HG03097 (cell line): ENCODE results near the gene UPF1.
A peak's percentile ranks its signal among the peaks of the same experiment; 100 is the strongest.

Source experiments
- ATAC-seq: cut with Tn5 transposase; IDR thresholded peaks from one replicate; pipeline ENCODE4 v1.9.1; 2021; ENCODE audit not compliant: unreplicated experiment, low FRiP score

The UPF1 gene

GRCh38 chr19:18831524-18832305 is at the start of gene UPF1:
UPF1 (plus strand) TSS chr19:18831959; CDS start chr19:18832210, 251 bp downstream.
- peak; percentile 62 for ATAC-seq

- no peak for ATAC-seq
Measured at GRCh38 chr19:18782559-18783225, 49.1 kb upstream of the UPF1 start.

- no peak for ATAC-seq
Measured at GRCh38 chr19:18783958-18784785, 47.6 kb upstream of the UPF1 start.

GRCh38 chr19:18784786-18785120 is 47.0 kb upstream of the UPF1 start:
- ATAC-seq = no peak

GRCh38 chr19:18785179-18786124 is 46.3 kb upstream of the UPF1 start:
- ATAC-seq = no peak

GRCh38 chr19:18788529-18789421 is 43.0 kb upstream of the UPF1 start:
- no peak for ATAC-seq

GRCh38 chr19:18789422-18789869 is 42.3 kb upstream of the UPF1 start:
- no peak for ATAC-seq

DNA sequence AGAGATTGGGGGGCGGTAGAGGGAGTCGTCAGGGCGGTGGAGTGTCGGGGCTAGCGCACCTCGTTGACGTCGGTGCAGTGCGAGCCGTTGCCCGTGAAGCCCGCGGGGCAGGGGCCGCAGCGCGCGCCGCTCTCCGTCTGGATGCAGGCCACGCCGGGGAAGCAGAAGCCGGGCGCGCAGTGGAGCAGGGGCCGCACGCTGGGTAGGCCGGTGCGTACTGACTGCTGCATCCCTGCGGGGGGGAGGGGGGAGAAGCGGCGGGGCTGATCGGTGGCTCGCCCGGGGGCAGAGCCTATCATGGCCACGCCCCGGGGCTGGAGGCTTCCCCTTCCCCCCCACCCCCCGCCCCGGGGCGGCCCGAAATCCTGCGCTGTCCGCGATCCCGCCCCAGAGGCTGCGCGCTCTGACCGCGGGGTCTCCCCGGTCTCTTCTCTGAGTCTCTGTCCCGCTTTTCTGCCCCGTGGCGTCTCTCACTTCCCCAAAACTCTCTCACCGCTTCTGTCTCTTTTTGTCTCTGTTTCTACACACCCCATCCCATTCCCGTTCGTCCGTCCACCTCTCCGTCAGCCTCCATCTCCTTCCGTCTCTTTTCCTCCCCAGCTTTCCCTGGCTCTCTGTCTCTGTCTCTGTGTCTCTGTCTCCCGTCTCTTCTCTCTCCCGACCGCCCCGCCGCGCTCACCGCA is 41.7 kb upstream of the UPF1 start:
- no peak for ATAC-seq

DNA sequence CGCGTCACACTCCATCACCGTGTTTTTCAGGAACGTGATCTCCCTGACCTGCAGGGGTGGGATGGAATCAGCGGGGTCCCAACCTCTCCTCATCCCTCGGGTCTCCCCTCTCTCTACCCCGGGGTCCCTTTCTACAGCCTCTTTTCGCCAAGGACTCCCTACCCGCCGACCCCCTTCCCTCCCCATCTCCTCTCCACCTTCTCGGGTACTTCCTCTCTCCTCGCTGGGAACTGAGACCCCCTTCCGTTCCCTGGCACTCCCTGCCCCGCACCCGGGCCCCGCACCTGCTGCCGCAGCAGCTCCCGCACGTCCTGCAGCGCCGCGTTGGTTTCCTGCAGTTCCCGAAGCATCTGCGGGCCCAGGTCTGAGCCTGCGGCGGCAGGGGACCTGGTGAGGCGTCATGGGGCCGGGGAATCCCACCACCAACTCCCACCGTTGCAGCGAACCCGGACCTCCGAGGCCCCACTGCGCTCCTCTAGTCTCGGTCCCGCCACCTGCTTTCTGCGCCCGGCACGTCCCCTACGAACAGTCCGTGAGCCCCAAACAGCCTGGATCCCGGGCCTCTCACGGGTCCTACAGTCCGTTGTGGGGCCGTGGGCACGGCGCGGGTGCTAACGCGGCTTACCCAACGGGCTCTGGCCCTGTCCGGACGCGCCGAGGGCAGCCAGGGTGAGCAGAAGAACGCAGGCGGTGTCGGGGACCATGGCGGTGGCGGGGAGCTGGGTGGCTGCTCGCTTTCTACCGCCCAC is 41.0 kb upstream of the UPF1 start, which contains the start of gene COMP:
Gene COMP, minus strand, starts transcription at position 740 of the 749 bp plus-strand sequence. Its CDS starts 36 bp downstream, at position 704.
- no peak for ATAC-seq

DNA sequence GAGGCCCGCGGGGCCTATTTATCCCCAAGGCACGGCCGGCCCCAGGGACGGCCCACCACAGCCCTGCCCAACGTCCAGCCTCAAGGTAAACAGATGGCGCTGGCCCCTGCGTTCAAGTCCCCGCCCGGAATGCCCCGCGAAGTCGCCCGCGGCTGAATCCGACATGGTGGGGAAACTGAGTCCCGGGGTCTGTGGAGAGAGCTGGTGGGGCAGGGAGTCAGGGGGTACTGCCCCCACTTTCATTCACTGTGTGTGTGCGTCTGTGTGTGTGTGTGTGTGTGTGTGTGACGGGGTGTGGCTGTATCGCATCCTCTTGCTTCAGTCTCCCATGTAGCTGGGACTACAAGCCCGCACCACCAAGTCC is 40.5 kb upstream of the UPF1 start:
- no peak for ATAC-seq

DNA sequence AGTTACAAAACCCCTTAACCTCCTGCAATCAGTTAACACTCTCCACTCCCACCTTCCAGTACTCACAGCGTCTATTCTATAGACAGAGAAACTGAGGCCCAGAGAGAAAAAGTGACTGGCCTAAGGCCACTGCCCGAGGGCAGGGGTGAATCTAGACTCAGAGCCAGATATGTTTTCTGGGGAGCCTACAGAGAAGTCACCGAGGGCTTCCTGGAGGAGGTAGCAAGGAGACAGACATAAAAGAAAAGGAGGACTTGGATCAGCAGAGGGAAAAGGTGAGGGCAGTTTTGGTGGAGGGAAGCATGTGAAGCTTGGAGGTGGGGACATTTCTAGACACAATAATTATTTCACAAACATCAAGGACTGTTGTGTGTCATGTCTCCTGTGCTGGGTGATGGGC is 39.1 kb upstream of the UPF1 start:
- ATAC-seq = no peak

- ATAC-seq = no peak
Measured at GRCh38 chr19:18793144-18794028, 38.4 kb upstream of the UPF1 start.

DNA sequence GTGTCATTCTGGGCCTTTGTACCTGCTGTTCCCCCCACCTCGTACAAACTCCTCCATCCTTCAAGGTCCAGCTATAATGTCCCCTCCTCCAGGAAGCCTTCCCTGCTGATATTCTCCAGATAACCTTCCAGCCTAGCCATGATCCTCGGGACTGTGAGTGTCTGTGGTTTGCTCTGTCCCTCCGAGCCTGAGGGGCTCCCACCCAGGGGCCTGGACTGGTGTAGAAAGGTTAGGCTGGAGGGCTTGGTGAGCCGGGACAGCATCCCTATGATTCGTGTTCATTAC is 37.8 kb upstream of the UPF1 start:
- ATAC-seq = no peak

DNA sequence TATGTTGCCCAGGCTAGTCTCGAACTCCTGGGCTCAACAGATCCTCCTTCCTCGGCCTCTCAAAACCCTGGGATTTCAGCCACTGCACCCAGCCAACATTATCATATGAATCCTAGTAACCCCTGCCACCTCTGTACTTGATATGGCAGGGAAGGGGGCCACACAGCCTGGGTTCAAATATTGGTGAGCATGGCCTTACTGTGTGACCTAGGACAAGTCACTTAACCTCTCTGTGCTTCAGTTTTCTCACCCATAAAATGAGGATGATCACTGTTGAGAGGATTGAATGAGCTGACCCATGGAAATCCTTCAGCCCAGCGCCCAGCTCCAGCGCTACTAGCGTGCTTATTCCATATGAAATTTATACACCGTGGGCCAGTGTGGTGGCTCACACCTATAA is 37.1 kb upstream of the UPF1 start:
- ATAC-seq = no peak

DNA sequence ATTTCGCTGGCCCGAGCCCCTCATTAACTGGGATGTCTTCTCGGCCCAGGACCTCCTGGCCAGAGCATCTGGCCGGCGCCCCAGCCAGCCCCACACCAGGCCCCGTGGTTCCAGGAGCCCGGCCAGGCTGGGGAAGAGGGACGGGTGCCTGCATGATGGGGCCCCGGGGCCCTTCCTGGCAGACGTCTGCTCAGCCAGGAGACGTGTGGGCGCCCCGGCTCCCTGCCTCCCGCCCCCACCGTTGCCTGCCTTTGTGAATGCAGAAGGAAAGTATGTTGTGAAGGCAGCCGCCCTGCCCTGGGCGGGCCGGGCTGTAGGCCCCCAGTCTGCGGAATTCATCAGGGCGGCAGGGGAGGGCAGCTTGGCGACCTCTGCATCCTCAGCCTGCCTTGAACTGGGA is 36.2 kb upstream of the UPF1 start:
- no peak for ATAC-seq

GRCh38 chr19:18796239-18796638 is 35.5 kb upstream of the UPF1 start:
- no peak for ATAC-seq
